D721Med (cell line): ENCODE data around the gene LAYN.

ENCODE experiments used
- DNase-seq: peaks from one replicate; pipeline ENCODE4 v3.0.0; 2011; ENCODE audit warnings: low spot score; ENCODE audit not compliant: insufficient read length
- FAIRE-seq: peaks from 2 replicates; lab custom pipeline; 2011; peaks lifted over from hg19 to GRCh38; lab: Jason Lieb, UNC
- CTCF ChIP-seq: IDR thresholded peaks from 2 replicates; pipeline ENCODE4 v1.5.1; 2012; ENCODE audit warnings: mild to moderate bottlenecking, control low read depth; ENCODE audit not compliant: insufficient read depth; ENCODE audit errors: missing control alignments

Gene LAYN

GRCh38 chr11:111575740-111576139 lies 35.2 kb downstream of the LAYN start:
- DNase-seq (no peak), FAIRE-seq (no peak)
- no peak for TF ChIP-seq CTCF

- FAIRE-seq (no peak), DNase-seq (no peak)
- TF ChIP-seq CTCF, result no peak
These were observed 37.3 kb downstream of the LAYN start for GRCh38 chr11:111577821-111578220.

- FAIRE-seq, result no peak
These were observed 40.8 kb downstream of the LAYN start for GRCh38 chr11:111581341-111581740.

GRCh38 chr11:111582163-111582562 lies 41.6 kb downstream of the LAYN start:
- FAIRE-seq, result no peak
- DNase-seq, result no peak
- TF ChIP-seq CTCF, result no peak

More at GRCh38 chr11:111581341-111581740, 40.8 kb downstream of the LAYN start:
- TF ChIP-seq CTCF, result no peak
- DNase-seq, result no peak

GRCh38 chr11:111582881-111583280 lies 42.4 kb downstream of the LAYN start:
- DNase-seq, result no peak
- no peak for FAIRE-seq
- TF ChIP-seq CTCF, result no peak

GRCh38 chr11:111585371-111585770 lies 44.9 kb downstream of the LAYN start:
- no peak for TF ChIP-seq CTCF
- DNase-seq (no peak), FAIRE-seq (no peak)

- TF ChIP-seq CTCF, result peak; percentile 71
- peak; percentile 6 for FAIRE-seq
- no peak for DNase-seq
These were observed 45.9 kb downstream of the LAYN start for GRCh38 chr11:111586388-111586831.
